IMR-90 (cell line): ENCODE results near the gene DDIAS. TPM values are rescaled to one million over a fixed set of nuclear protein-coding genes. Genes with fewer than 3 reads are reported as not detected.

Source experiments
- ATAC-seq: fragments of 200-7000 bp; cut with Tn5 transposase; 2 replicates; pipeline ENCODE4 v1.9.1; 2020; ENCODE audit warnings: low read depth, mild to moderate bottlenecking, moderate library complexity
- BruUV-seq: library from RNA; stranded (reverse); fragments of 400-500 nt; replicated peaks from 2 replicates; lab custom pipeline; 2021; lab: Mats Ljungman, UMichigan
- CTCF ChIA-PET: fragments of 300-600 bp; formaldehyde crosslinking; extraction: SDS; loops from one replicate; lab custom pipeline; 2021; ENCODE audit warnings: antibody characterized with exemption; lab: Yijun Ruan, JAX
- POLR2A ChIA-PET: fragments of 300-600 bp; sonication (Branson Sonifier 250); formaldehyde crosslinking; loops from one replicate; lab custom pipeline; 2022; ENCODE audit warnings: antibody characterized with exemption; ENCODE audit not compliant: unreplicated experiment; lab: Charles Lee
- DNase-seq: peaks from one replicate; pipeline ENCODE4 v3.0.0; 2013
- H2AFZ ChIP-seq: replicated peaks from 2 replicates; pipeline ENCODE3; 2013; ENCODE audit warnings: low read length, mild to moderate bottlenecking; ENCODE audit not compliant: poor library complexity
- H2AK5ac ChIP-seq: 2 replicates; pipeline ENCODE4 v1.6.1; 2013; ENCODE audit warnings: low read depth, low read length, inconsistent platforms
- H2AK9ac ChIP-seq: replicated peaks from 2 replicates; pipeline ENCODE3; 2013; ENCODE audit warnings: mild to moderate bottlenecking, low read depth, low read length, moderate library complexity; ENCODE audit not compliant: poor library complexity
- H2BK120ac ChIP-seq: 2 replicates; pipeline ENCODE4 v1.6.1; 2013; ENCODE audit warnings: low read depth, low read length, inconsistent platforms
- H2BK15ac ChIP-seq: 3 replicates; pipeline ENCODE4 v1.6.1; 2013; ENCODE audit warnings: low read depth, low read length, inconsistent platforms
- H2BK20ac ChIP-seq: 2 replicates; pipeline ENCODE4 v1.6.1; 2013; ENCODE audit warnings: low read depth, mild to moderate bottlenecking, inconsistent platforms, low read length, moderate library complexity
- H2BK5ac ChIP-seq: 2 replicates; pipeline ENCODE4 v1.6.1; 2013; ENCODE audit warnings: mild to moderate bottlenecking, low read depth, low read length, inconsistent platforms; ENCODE audit not compliant: poor library complexity, severe bottlenecking
- H3K14ac ChIP-seq: replicated peaks from 2 replicates; pipeline ENCODE4 v1.6.1; 2013; ENCODE audit warnings: low read depth, low read length, inconsistent platforms
- H3K18ac ChIP-seq: 2 replicates; pipeline ENCODE4 v1.6.1; 2013; ENCODE audit warnings: low read depth, low read length, control low read depth
- H3K23ac ChIP-seq: 2 replicates; pipeline ENCODE4 v1.6.1; 2013; ENCODE audit warnings: low read depth, low read length, inconsistent platforms
- H3K27ac ChIP-seq: 2 replicates; pipeline ENCODE4 v1.5.1; 2013; ENCODE audit warnings: mild to moderate bottlenecking, control low read depth, low read length; ENCODE audit not compliant: insufficient read depth
- H3K27me3 ChIP-seq: 2 replicates; pipeline ENCODE4 v1.6.1; 2013; ENCODE audit warnings: low read length; ENCODE audit not compliant: control insufficient read depth, insufficient read depth
- H3K36me3 ChIP-seq: 2 replicates; pipeline ENCODE4 v1.6.1; 2013; ENCODE audit warnings: low read length, mixed read lengths; ENCODE audit not compliant: control insufficient read depth, insufficient read depth
- H3K4ac ChIP-seq: 2 replicates; pipeline ENCODE4 v1.6.1; 2013; ENCODE audit warnings: low read depth, low read length, inconsistent platforms
- H3K4me1 ChIP-seq: 2 replicates; pipeline ENCODE4 v1.6.1; 2013; ENCODE audit warnings: low read length, mixed read lengths; ENCODE audit not compliant: control insufficient read depth, insufficient read depth
- H3K4me2 ChIP-seq: 2 replicates; pipeline ENCODE4 v1.6.1; 2013; ENCODE audit warnings: low read depth, mild to moderate bottlenecking, control low read depth, low read length, moderate library complexity
- H3K4me3 ChIP-seq: 2 replicates; pipeline ENCODE4 v1.5.1; 2013; ENCODE audit warnings: low read depth, mild to moderate bottlenecking, control low read depth, low read length, moderate library complexity; ENCODE audit not compliant: insufficient read depth
- H3K56ac ChIP-seq: 2 replicates; pipeline ENCODE4 v1.6.1; 2013; ENCODE audit warnings: low read length, inconsistent platforms; ENCODE audit not compliant: insufficient read depth; ENCODE audit errors: extremely low read depth
- H3K79me1 ChIP-seq, 2 experiments: 2 replicates each; pipeline ENCODE4 v1.6.1; 2013; ENCODE audit warnings: low read length in 2 of 2, inconsistent platforms in 1 of 2, low read depth in 1 of 2
- H3K9ac ChIP-seq: 2 replicates; pipeline ENCODE4 v1.6.1; 2013; ENCODE audit warnings: low read depth, low read length, control low read depth
- H3K9me1 ChIP-seq: 2 replicates; pipeline ENCODE4 v1.6.1; 2013; ENCODE audit warnings: low read length, inconsistent platforms; ENCODE audit not compliant: insufficient read depth
- H3K9me3 ChIP-seq: 2 replicates; pipeline ENCODE4 v1.6.1; 2013; ENCODE audit warnings: low read length; ENCODE audit not compliant: control insufficient read depth, insufficient read depth
- H4K20me1 ChIP-seq: 2 replicates; pipeline ENCODE4 v1.6.1; 2013; ENCODE audit warnings: low read length, inconsistent platforms; ENCODE audit not compliant: insufficient read depth
- H4K5ac ChIP-seq: 2 replicates; pipeline ENCODE4 v1.6.1; 2013; ENCODE audit warnings: mild to moderate bottlenecking, low read depth, low read length, control low read depth
- H4K8ac ChIP-seq, 2 experiments: 2 replicates each; pipeline ENCODE4 v1.6.1; 2013; ENCODE audit warnings: low read depth in 2 of 2, low read length in 2 of 2, control low read depth in 1 of 2, inconsistent platforms in 1 of 2
- H4K91ac ChIP-seq: 2 replicates; pipeline ENCODE4 v1.6.1; 2013; ENCODE audit warnings: low read depth, low read length, inconsistent platforms; ENCODE audit not compliant: insufficient read depth
- BHLHE40 ChIP-seq: fragments of 150-350 bp; IDR thresholded peaks from 2 replicates; pipeline ENCODE4 v1.6.1; 2016; ENCODE audit warnings: mild to moderate bottlenecking, low read depth, low read length
- CEBPB ChIP-seq: IDR thresholded peaks from 2 replicates; pipeline ENCODE4 v1.6.1; 2012; ENCODE audit warnings: low read depth, low read length, improper control_type of control experiment
- CHD1 ChIP-seq: IDR thresholded peaks from 2 replicates; pipeline ENCODE4 v1.6.1; 2012; ENCODE audit warnings: low read depth, low read length, improper control_type of control experiment
- FOS ChIP-seq: fragments of 150-350 bp; IDR thresholded peaks from 2 replicates; pipeline ENCODE4 v1.6.1; 2016; ENCODE audit warnings: low read depth, low read length
- MAFK ChIP-seq: IDR thresholded peaks from 2 replicates; pipeline ENCODE4 v1.6.1; 2012; ENCODE audit warnings: low read depth, low read length, improper control_type of control experiment
- MAZ ChIP-seq: IDR thresholded peaks from 2 replicates; pipeline ENCODE4 v1.6.1; 2012; ENCODE audit warnings: low read depth, mild to moderate bottlenecking, low read length, improper control_type of control experiment, moderate library complexity, borderline replicate concordance
- MXI1 ChIP-seq: IDR thresholded peaks from 2 replicates; pipeline ENCODE4 v1.6.1; 2012; ENCODE audit warnings: low read depth, mild to moderate bottlenecking, low read length, moderate library complexity, borderline replicate concordance
- NFE2L2 ChIP-seq: fragments of 150-350 bp; IDR thresholded peaks from 2 replicates; pipeline ENCODE4 v1.6.1; 2016; ENCODE audit warnings: low read depth, mild to moderate bottlenecking, low read length
- POLR2A ChIP-seq: IDR thresholded peaks from 2 replicates; pipeline ENCODE4 v1.6.1; 2012; ENCODE audit warnings: mild to moderate bottlenecking, low read depth, low read length
- RAD21 ChIP-seq: IDR thresholded peaks from 2 replicates; pipeline ENCODE4 v1.6.1; 2012; ENCODE audit warnings: low read length, improper control_type of control experiment
- RCOR1 ChIP-seq: IDR thresholded peaks from 2 replicates; pipeline ENCODE4 v1.6.1; 2012; ENCODE audit warnings: mild to moderate bottlenecking, low read length, improper control_type of control experiment; ENCODE audit not compliant: insufficient replicate concordance
- RFX5 ChIP-seq: IDR thresholded peaks from 2 replicates; pipeline ENCODE4 v1.8.0; 2012; ENCODE audit warnings: low read depth, mild to moderate bottlenecking, low read length, moderate library complexity
- SMC3 ChIP-seq: fragments of 150-350 bp; IDR thresholded peaks from 2 replicates; pipeline ENCODE4 v1.6.1; 2016; ENCODE audit warnings: low read depth, mild to moderate bottlenecking, antibody characterized with exemption, low read length, moderate library complexity
- WGBS, 2 experiments: methylation state at CpG; one replicate each; pipeline versions ENCODE4 v1.1.5 to v1.1.7; 2013; ENCODE audit warnings: missing lambda C conversion rate in 2 of 2; ENCODE audit not compliant: insufficient read length in 1 of 2; ENCODE audit errors: extremely low coverage in 2 of 2; 5-methylcytosine and 5-hydroxymethylcytosine counted together
- dilution Hi-C: fragments of 300-500 bp; cut with HindIII; formaldehyde crosslinking; loops from one replicate; pipeline ENCODE4 v1.14.3; 2018; ENCODE audit warnings: low sequenced_read_pairs; ENCODE audit not compliant: unreplicated experiment
- in situ Hi-C: fragments of 300-500 bp; cut with MboI; formaldehyde crosslinking; loops from 3 replicates; pipeline ENCODE4 v1.14.3; 2019; ENCODE audit warnings: low sequenced_read_pairs, inconsistent platforms, mixed read lengths
- intact Hi-C: fragments of 100-400 bp; cut with micrococcal nuclease; formaldehyde crosslinking; loops from 2 replicates; pipeline ENCODE4 v1.10.0; 2022
- polyA plus RNA-seq, 3 experiments: library from polyadenylated mRNA; depleted of rRNA; stranded (reverse); fragments of >200 nt; gene quantifications; 2 replicates each; pipeline ENCODE4 v1.2.3, GENCODE V29; 2012; ENCODE audit warnings: low replicate concordance in 1 of 3
- total RNA-seq: library from RNA; depleted of rRNA; stranded (reverse); fragments of >200 nt; gene quantifications from 2 replicates; pipeline ENCODE4 v1.2.3, GENCODE V29; 2012
- TF ChIP-seq, protein P1 (sequence below): conservative IDR thresholded peaks from 2 replicates; pipeline ENCODE4 v1.5.1; 2012; ENCODE audit warnings: mild to moderate bottlenecking, low read depth, low read length, improper control_type of control experiment
- TF ChIP-seq, protein P2 (sequence below): fragments of 150-350 bp; IDR thresholded peaks from 2 replicates; pipeline ENCODE4 v1.6.1; 2016; ENCODE audit warnings: low read depth, mild to moderate bottlenecking, low read length, moderate library complexity, borderline replicate concordance
- TF ChIP-seq, protein P3 (sequence below): fragments of 150-350 bp; IDR thresholded peaks from 2 replicates; pipeline ENCODE4 v1.6.1; 2017; ENCODE audit warnings: mild to moderate bottlenecking, antibody characterized with exemption, low read length, low read depth

Gene DDIAS
- total and polyA plus RNA-seq, 2 of the 4 experiments (the other 2 are of a cell fraction) = 4.3 to 15.8 TPM

DNA sequence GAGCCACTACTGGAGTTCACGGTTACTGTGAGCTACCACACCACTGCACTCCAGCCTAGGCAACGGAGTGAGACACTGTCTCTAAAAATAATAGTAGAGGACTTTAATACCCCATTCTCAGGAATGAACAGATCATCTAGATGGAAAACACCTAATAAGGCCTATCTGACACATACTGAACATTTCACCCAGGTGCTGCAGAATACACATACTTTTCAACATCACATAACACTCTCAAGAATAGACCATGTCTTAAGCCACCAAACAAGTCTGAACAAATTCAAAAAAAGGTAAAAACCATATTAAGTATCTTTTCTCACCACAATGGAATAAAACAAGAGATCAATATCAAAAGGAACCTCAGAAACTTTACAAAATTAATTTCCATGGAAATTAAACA, 37.9 kb downstream of the DDIAS start:
- WGBS, 2 experiments = no CpG with 5 or more reads among the region's 2 CpGs
- TF ChIP-seq RAD21 (no peak), CEBPB (no peak), RFX5 (no peak), CHD1 (no peak), POLR2A (no peak), FOS (no peak), RCOR1 (no peak), SMC3 (no peak), BHLHE40 (no peak), MAZ (no peak), NFE2L2 (no peak), MAFK (no peak), MXI1 (no peak)
- TF ChIP-seq, protein P1, sequence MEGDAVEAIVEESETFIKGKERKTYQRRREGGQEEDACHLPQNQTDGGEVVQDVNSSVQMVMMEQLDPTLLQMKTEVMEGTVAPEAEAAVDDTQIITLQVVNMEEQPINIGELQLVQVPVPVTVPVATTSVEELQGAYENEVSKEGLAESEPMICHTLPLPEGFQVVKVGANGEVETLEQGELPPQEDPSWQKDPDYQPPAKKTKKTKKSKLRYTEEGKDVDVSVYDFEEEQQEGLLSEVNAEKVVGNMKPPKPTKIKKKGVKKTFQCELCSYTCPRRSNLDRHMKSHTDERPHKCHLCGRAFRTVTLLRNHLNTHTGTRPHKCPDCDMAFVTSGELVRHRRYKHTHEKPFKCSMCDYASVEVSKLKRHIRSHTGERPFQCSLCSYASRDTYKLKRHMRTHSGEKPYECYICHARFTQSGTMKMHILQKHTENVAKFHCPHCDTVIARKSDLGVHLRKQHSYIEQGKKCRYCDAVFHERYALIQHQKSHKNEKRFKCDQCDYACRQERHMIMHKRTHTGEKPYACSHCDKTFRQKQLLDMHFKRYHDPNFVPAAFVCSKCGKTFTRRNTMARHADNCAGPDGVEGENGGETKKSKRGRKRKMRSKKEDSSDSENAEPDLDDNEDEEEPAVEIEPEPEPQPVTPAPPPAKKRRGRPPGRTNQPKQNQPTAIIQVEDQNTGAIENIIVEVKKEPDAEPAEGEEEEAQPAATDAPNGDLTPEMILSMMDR = no peak
- TF ChIP-seq, protein P2, sequence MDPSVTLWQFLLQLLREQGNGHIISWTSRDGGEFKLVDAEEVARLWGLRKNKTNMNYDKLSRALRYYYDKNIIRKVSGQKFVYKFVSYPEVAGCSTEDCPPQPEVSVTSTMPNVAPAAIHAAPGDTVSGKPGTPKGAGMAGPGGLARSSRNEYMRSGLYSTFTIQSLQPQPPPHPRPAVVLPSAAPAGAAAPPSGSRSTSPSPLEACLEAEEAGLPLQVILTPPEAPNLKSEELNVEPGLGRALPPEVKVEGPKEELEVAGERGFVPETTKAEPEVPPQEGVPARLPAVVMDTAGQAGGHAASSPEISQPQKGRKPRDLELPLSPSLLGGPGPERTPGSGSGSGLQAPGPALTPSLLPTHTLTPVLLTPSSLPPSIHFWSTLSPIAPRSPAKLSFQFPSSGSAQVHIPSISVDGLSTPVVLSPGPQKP = no peak
- TF ChIP-seq, protein P3, sequence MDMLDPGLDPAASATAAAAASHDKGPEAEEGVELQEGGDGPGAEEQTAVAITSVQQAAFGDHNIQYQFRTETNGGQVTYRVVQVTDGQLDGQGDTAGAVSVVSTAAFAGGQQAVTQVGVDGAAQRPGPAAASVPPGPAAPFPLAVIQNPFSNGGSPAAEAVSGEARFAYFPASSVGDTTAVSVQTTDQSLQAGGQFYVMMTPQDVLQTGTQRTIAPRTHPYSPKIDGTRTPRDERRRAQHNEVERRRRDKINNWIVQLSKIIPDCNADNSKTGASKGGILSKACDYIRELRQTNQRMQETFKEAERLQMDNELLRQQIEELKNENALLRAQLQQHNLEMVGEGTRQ = no peak

More for the DNA sequence above, 37.9 kb downstream of the DDIAS start:
- Histone ChIP-seq H3K18ac (no peak overlapping the region), H2AFZ (no peak overlapping the region), H4K91ac (no peak overlapping the region), H3K4me3 (no peak overlapping the region), H2BK120ac (no peak overlapping the region), H3K79me1 (no peaks in the 10 kb centered on the region), H2BK20ac (no peak overlapping the region), H3K27me3 (no peaks in the 10 kb centered on the region), H4K8ac (no peak overlapping the region), H2BK5ac (no peak overlapping the region), H3K56ac (no peak overlapping the region), H3K4me1 (no peaks in the 10 kb centered on the region), H3K14ac (no peak overlapping the region), H3K23ac (no peak overlapping the region), H2AK5ac (no peak overlapping the region), H3K9me3 (no peaks in the 10 kb centered on the region), H3K27ac (no peak overlapping the region), H3K4ac (no peak overlapping the region), H2BK15ac (no peak overlapping the region), H2AK9ac (no peak overlapping the region), H3K4me2 (no peak overlapping the region), H4K20me1 (no peaks in the 10 kb centered on the region), H3K36me3 (no peaks in the 10 kb centered on the region), H4K5ac (no peak overlapping the region), H3K9ac (no peak overlapping the region), H3K9me1 (peaks cover 6% of the 10 kb centered on the region; the same call in 1 of the 2 replicates)
- dilution Hi-C loops = no loop called here
- BruUV-seq = no TSS peak
- in situ Hi-C loops = no loop called here
- CTCF ChIA-PET = interaction anchor here (1.2 kb wide), 1 partner anchor 9 kb away, joined by 7 read pairs; no protein-coding TSS in a partner anchor
- POLR2A ChIA-PET = no interaction called here
- ATAC-seq (no peak), DNase-seq (no peak)
- intact Hi-C loops = no loop called here
